Stimulated activated CD8-positive, alpha-beta memory T cell treated with anti-CD3 and anti-CD28 coated beads, Interleukin-7, amount 100 ng/mL, for 24 hours (primary cell): ENCODE measurements around the gene TNS3.
"Not testable (repeated sequence)": the region's sequence is repeated elsewhere in the genome, so short reads cannot be mapped to it uniquely, and the experiment has no call there.

Source experiments
- DNase-seq: peaks from one replicate; pipeline ENCODE4 v3.0.0-alpha.2; 2020; ENCODE audit warnings: low read depth

The TNS3 gene

DNA sequence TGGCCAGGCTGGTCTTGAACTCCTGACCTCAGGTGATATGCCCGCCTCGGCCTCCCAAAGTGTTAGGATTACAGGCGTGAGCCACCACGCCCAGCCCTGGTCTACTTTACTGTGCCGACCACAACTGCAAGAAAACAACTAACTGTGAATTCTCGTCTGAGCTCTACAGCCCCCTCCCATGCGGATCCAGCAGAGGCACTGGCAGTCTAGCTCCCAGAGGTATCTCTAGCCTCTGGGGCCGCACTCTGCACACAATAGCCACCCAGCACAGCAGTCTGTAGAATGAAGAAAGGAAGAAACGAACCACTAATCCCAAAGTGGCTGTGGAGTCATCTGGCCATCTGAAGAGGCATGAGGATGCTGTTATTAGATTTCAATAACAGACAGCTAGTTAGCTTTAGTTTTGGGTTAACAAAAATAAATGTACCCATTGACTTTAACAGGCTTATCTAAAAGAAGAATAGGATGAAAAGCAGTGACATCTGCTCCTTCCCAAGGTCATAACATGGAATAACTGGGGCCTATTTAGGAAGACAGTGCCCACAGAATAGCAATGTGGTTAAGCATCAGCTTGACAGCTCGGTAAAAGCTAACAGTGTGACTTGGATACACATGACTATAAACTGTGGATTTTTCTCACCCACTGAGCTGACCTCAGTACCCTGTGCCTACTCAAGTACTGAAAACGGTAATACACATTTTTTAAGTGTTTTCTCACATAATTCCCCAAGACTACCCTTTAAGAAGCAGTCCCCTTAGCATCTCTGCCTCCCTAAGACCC, 131.9 kb downstream of the TNS3 start:
- no peak for DNase-seq

- DNase-seq, result no peak
These were observed 132.9 kb downstream of the TNS3 start for GRCh38 chr7:47448971-47449370.

- no peak for DNase-seq
These were observed 134.1 kb downstream of the TNS3 start for GRCh38 chr7:47447621-47448349.

DNA sequence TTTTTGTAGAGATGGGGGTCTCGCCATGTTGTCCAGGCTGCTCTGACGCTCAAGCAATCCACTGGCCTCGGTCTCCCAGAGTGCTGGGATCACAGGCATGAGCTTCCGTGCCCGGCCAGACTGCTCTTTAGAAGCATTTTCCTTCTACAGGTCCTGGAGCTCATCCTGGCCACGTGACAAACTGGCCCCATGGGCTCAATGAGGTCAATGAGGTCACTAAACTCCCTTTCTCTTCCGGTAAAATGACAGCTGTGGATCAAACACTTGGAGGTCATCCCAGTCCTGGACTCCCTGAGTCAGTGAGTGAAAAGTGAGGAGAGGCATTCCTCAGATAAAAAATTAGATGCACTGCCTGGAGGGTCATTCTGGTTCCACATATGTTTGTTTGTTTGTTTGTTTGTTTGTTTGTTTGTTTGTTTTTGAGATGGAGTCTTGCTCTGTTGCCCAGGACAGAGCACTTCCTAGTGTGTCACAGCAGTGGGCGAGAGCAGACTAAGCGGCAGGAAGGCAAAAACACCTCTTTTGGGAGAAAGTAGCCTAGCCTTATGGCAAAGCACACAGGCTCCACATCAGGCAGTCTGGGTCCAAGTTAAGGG, 134.9 kb downstream of the TNS3 start:
- no peak for DNase-seq

- DNase-seq, result no peak
These were observed 137.4 kb downstream of the TNS3 start for GRCh38 chr7:47444376-47445098.

- no peak for DNase-seq
These were observed 138.9 kb downstream of the TNS3 start for GRCh38 chr7:47443049-47443448.

GRCh38 chr7:47442605-47442865, 139.4 kb downstream of the TNS3 start:
- no peak for DNase-seq

GRCh38 chr7:47441796-47442604, 139.9 kb downstream of the TNS3 start:
- no peak for DNase-seq

DNA sequence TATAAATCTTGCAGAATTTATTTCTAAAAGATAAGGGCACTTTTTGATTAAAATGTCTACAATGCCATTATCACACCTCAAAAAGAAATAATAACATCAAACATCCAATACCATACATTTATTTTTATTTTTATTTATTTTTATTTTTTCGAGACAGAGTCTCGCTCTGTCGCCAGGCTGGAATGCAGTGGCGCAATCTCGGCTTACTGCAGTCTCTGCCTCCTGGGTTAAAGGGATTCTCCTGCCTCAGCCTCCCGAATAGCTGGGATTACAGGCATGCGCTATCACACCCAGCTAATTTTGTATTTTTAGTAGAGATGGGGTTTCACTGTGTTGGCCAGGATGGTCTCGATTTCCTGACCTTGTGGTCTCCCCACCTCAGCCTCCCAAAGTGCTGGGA, 140.9 kb downstream of the TNS3 start:
- not testable (repeated sequence) for DNase-seq

DNA sequence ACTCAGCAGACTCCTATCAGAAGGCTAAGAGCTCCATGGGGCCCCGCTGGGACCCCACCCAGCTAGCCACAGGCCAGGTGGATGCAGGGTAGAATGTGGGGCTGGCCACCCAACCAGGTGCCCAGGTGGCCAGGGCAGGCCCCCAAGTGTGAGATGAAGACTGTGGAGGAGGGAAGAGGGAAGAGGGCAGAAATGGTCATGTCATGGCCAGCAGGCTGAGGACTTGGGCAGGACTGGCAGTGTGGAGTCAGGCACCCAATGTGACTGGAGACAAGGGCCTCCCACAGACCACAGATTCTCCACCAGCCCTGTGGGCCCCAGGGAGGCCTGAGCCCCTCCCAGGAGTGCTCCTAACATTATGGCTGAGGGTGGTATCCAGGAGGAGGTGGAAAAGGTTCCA, 141.6 kb downstream of the TNS3 start:
- no peak for DNase-seq

DNA sequence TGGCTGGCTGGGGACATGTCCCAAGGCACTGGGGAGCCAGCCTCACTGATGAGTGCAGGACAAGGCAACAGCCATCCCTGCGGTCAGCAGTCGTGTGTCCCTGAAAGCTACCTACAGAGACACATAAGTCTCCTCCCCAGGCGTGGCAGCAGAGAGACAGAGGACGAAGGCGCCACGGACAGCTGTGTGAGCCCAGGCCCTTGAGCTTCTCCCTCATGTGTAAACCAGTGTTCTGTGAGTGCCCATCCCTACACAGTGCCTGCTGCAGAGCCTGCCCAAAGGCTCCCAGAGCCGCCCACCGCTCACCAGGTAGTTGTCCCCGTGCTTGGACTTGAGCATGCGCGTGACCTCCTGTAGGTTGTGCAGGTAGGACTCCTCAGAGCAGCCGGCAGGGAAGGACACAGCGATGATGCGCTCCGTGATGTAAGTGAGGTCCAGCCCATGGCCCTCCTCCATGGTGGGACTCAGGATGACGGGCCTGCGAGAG, 142.7 kb downstream of the TNS3 start:
- DNase-seq, result no peak

DNA sequence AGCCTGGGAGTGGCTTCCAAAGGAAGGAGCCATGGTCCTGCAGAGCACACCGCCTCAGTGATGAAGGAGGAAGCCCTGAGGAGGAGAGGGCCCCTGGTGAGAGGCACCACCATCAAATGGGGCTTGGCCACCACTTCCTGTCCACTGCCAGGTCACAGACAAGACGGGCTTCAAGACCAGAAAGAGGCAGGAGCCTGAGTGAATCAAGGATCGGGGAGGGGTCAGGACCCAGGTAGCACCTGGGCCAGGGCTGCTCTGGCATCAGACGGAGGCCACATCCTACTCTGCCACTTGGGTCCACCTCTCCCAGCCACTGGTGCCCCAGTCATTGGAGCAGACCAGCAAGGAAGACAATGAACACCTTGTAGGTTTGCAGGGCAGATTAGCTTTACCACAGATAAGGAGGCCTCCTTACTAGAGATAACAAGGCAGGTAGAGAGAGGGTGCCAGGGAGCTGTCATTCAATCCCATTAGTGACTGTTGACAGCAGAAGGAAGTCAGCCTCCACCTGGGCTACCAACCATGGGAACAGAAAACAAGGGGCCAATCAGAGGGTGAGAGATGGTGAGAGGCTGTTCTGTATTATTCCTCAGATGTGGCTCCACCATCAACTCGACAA, 143.4 kb downstream of the TNS3 start:
- no peak for DNase-seq

DNA sequence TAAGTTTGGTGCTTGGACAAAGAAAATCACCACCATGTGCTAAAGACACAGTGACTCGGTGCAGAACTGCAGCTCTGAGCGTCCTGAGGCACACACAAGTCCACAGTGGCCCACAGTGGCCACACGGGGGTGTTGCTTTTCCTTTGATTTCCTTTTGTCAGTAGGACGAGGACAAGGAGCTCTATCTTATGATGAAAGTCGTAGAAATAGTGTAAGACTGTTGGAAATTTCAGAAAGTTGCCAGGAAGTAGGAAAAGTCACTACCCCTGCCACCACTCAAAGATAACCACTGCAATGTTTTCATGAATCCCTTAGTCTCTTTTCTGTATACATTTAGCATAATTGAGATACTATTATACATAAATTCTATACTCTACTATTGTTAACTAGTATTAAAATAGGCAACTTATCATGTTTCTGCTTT, 146.0 kb downstream of the TNS3 start:
- DNase-seq, result no peak

DNA sequence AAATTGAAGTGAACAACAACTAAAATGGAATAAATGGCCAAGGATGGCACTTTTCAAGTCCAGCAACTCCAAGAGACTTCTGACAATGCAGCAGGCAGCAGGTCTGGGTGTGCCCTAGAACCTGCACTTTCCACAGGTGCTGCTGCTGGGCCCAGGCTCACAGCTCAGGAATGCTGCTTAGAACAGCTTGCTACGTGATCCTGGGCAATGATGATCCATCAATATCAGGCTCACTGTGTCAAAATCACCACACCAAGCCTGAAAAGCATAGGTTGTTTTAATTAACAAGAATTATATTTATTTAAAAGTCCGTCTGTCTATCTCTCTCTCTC, 148.4 kb downstream of the TNS3 start:
- DNase-seq, result no peak

DNA sequence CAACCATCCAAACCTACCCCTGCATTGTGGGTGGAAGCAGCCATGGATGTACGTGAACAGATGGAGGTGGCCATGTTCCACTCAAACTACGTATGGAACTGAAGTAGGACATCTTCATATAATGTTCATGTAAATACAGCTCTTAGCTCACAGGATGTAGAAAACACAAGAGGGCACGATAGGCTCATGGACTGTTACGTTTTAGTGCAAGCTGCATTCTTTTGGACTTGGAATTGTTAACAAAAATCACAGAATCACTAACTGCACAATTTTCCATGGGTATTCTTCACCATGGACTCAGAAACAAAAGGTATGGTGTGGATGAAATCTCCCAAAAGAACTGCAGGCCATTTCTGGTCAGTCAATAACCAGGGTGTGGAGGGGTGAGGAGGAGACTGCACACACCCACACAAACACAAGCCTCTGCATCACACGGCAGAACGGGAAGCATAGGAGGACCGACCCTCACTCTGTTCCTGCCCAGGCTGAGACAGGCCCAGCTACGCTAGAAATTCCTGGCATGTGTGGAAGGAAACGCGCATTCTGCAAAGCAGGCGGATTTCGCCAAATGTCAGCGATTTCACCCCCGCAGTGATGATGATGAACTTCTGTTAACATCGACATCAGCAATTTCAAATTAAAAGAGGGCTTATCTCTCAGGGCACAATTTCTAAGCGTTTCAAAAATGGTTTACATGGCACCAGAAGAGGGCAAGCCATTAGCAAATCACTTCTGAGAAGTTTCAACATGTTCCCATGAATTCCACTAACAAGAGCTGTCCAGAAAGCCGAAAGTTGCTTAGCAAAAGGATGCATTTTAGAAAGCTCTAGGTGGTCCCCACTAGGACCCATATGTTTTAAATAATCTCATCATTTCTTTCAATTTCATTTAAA, 149.0 kb downstream of the TNS3 start:
- no peak for DNase-seq

GRCh38 chr7:47430422-47430821, 151.5 kb downstream of the TNS3 start:
- DNase-seq, result no peak

DNA sequence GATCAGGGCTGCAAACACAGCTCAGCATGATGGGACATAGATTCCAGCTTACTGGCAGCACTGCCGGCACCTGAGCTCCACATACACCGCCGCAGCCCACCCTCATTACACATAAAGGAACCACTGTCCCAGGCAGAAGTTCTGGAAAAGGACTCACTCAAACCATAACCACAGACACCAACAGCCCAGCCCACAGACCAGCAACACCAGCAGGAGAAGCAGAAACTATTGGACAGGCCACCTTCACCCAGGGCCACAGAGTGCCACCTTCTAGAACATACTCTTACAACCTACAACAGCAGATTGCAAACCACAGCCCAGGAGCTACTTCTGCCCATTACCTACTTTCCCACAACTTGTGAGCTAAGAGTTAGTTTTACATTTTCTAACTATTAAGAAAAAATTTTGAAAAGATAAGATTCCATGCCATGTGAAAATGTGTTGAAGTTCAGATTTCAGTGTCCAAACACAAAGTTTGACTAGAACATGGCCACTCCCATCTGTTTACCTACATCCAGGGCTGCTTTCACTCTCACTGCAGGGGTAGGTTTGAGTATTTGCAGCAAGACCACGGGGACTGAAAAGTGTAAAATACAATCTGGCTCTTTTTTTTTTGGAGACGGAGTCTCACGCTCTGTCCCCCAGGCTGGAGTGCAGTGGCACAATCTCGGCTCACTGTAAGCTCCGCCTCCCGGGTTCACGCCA, 153.0 kb downstream of the TNS3 start:
- DNase-seq, result no peak

GRCh38 chr7:47428052-47428767, 153.7 kb downstream of the TNS3 start:
- no peak for DNase-seq

DNA sequence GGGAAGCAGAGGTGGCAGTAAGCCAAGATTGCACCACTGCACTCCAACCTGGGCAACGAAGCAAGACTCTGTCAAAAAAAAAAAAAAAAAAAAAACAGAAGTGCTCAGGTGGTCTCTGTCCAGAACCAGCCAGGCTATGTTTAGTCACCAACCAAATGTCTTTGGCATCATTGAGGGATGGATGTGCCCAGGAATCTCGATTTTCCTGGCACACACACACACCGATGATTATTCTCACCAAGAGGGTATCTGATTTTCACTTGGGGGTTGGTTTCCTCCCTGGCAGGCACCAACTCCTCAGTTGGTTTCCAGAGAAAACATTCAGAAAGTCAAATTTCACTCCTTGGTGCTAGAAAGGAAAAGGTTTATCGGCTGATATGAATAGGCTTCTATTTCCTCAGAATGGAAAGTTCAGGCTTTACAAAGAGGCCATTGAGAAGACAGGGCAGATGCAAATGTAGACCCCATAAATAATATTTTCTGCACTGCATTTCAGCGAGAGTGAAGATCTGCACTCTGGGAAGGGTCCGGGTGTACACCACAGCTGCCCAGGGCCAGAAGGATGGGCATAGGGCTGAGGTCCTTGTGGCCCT, 154.8 kb downstream of the TNS3 start:
- no peak for DNase-seq
